Heart right ventricle (tissue), 16 donors: ENCODE results near the gene PCNA. TPM values are rescaled to one million over a fixed set of nuclear protein-coding genes. Genes with fewer than 3 reads are reported as not detected.

Experiments
- ATAC-seq, 8 donors: fragments of 200-7000 bp; cut with Tn5 transposase; one replicate each; pipeline ENCODE4 v1.9.1; 2020; ENCODE audit warnings: mild to moderate bottlenecking in 8 of 8, moderate library complexity in 8 of 8, moderate number of reproducible peaks in 1 of 8
- DNase-seq, 2 donors: peaks; one replicate each; pipeline ENCODE4 v3.0.0-alpha.2; 2020
- H3K27ac ChIP-seq, 10 donors: fragments of 200-600 bp; sonication (generic) in 2 of 10; one replicate each; pipeline versions ENCODE4 v1.5.0 to v1.8.0; 2020 to 2022; ENCODE audit warnings: mild to moderate bottlenecking in 3 of 10
- H3K27me3 ChIP-seq, 7 donors: fragments of 200-600 bp; one replicate each; pipeline ENCODE4 v1.8.0; 2021 to 2022; ENCODE audit warnings: mild to moderate bottlenecking in 2 of 7
- H3K36me3 ChIP-seq, 9 donors: fragments of 200-600 bp; sonication (generic) in 1 of 9; one replicate each; pipeline versions ENCODE4 v1.5.0 to v1.8.0; 2020 to 2022; ENCODE audit warnings: mild to moderate bottlenecking in 2 of 9
- H3K4me1 ChIP-seq, 9 donors: fragments of 200-600 bp; sonication (generic) in 1 of 9; one replicate each; pipeline versions ENCODE4 v1.5.0 to v1.8.0; 2020 to 2022; ENCODE audit warnings: mild to moderate bottlenecking in 4 of 9
- H3K4me3 ChIP-seq, 10 donors: fragments of 200-600 bp; sonication (generic) in 2 of 10; one replicate each; pipeline versions ENCODE4 v1.5.0 to v1.8.0; 2020 to 2022; ENCODE audit warnings: mild to moderate bottlenecking in 7 of 10, moderate library complexity in 2 of 10
- H3K9me3 ChIP-seq, 11 donors: fragments of 200-600 bp in 10 of 11; sonication (generic) in 2 of 11; one replicate each; pipeline versions ENCODE4 v1.5.0 to v1.8.0; 2013 to 2022; ENCODE audit warnings: mild to moderate bottlenecking in 2 of 11, control low read depth in 1 of 11, moderate library complexity in 1 of 11
- WGBS, 2 donors: extraction: QIAGEN DNeasy Blood & Tissue Kit; methylation state at CpG; one replicate each; pipeline ENCODE4 v1.1.7; 2013; ENCODE audit warnings: inconsistent platforms in 1 of 2; 5-methylcytosine and 5-hydroxymethylcytosine counted together
- intact Hi-C, 10 donors: fragments of 100-400 bp; cut with DNase I; formaldehyde crosslinking; loops; one replicate each; pipeline versions ENCODE4 v1.11.1 to v1.14.2; 2022
- polyA plus RNA-seq, 2 donors: library from polyadenylated mRNA; stranded (reverse); fragments of 200-250 nt; gene quantifications; one replicate each; pipeline ENCODE4 v1.2.3, GENCODE V29; 2013
- total RNA-seq, 10 donors: library from RNA; stranded (reverse); fragmentation: NEBNext Ultra II Directional in 3 of 10; extraction: Animal tissue kit (Norgen Biotek cat#: 25700) in 3 of 10; gene quantifications; one replicate each; pipeline versions ENCODE4 v1.2.1 to v1.2.4, GENCODE V29; 2021 to 2023
- TF ChIP-seq, protein P1 (sequence below), 9 donors: fragments of 200-600 bp; sonication (generic) in 2 of 9; IDR thresholded peaks; one replicate each; pipeline versions ENCODE4 v1.5.0 to v1.8.0; 2021 to 2022; ENCODE audit warnings: antibody characterized with exemption in 9 of 9, mild to moderate bottlenecking in 5 of 9, moderate library complexity in 1 of 9
- donor health status: Arrhythmogenic right ventricular cardiomyopathy.
- donor health status: ischemic (EF 13 %, LVEDD 7.1; RV severe dilation, severe dysfunction).
- donor health status: healthy with polysubstance abuse.
- donor health status: DM: no; HTN: yes; CAD: no.
- donor health status: DM: no; HTN: no; CAD: no.
- donor health status: ischemic (EF 25% LVEDD 6.9; RV normal size, moderate dysfunction).
- donor health status: ischemic (EF 25% LVEDD 5.7; RV mildly dilated, moderate dysfunction).
- donor health status: healthy.
- donor health status: DM: yes; HTN: yes; CAD: no.
- donor health status: Ischemic cardiomyopathy.
- donor health status: ischemic (EF 35%, LVEDD 5.7; RV mildly dilated, moderate dysfunction).
- donor health status: nonischemic (EF 11% LVEDD 7.7; RV severe dilation, severe dysfunction).
- donor health status: DM: yes; HTN: yes; CAD: no.
- donor health status: PGD.
- donor health status: ischemic (EF 29% LVEDD 5.4; RV normal size, mild dysfunction).
- donor health status: nonischemic (EF 23%, LVEDD 6.1; RV moderate dilation, normal function).

The PCNA gene
- total and polyA plus RNA-seq, 12 donors: 11.6 to 39.1 (median 21.4) TPM

GRCh38 chr20:5065879-5066383, 53.8 kb downstream of the PCNA start:
- intact Hi-C loops: no loop called here
- TF ChIP-seq, protein P1, sequence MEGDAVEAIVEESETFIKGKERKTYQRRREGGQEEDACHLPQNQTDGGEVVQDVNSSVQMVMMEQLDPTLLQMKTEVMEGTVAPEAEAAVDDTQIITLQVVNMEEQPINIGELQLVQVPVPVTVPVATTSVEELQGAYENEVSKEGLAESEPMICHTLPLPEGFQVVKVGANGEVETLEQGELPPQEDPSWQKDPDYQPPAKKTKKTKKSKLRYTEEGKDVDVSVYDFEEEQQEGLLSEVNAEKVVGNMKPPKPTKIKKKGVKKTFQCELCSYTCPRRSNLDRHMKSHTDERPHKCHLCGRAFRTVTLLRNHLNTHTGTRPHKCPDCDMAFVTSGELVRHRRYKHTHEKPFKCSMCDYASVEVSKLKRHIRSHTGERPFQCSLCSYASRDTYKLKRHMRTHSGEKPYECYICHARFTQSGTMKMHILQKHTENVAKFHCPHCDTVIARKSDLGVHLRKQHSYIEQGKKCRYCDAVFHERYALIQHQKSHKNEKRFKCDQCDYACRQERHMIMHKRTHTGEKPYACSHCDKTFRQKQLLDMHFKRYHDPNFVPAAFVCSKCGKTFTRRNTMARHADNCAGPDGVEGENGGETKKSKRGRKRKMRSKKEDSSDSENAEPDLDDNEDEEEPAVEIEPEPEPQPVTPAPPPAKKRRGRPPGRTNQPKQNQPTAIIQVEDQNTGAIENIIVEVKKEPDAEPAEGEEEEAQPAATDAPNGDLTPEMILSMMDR (IDR thresholded peaks at IDR 0.05): no peak
- Histone ChIP-seq H3K4me1 (peaks cover 0 to 17% (median 0%) of the 10 kb centered on the region in 9 donors), H3K27ac (peak overlapping the region in 1 of 10 donors; percentile 77), H3K9me3 (no peaks in the 10 kb centered on the region), H3K27me3 (no peaks in the 10 kb centered on the region), H3K4me3 (no peak overlapping the region), H3K36me3 (no peaks in the 10 kb centered on the region)
- DNase-seq: peak; percentile 16 to 21
- 89 to 90% methylated on average over 10 of the region's 10 CpGs for WGBS, 2 donors
- peak in 6 of 8 donors; percentile 33 to 87 (median 66) for ATAC-seq

- Histone ChIP-seq H3K27me3 (no peaks in the 10 kb centered on the region), H3K27ac (peak overlapping the region in 1 of 10 donors; percentile 77), H3K4me3 (no peak overlapping the region), H3K9me3 (no peaks in the 10 kb centered on the region), H3K36me3 (no peaks in the 10 kb centered on the region), H3K4me1 (peaks cover 0 to 17% (median 0%) of the 10 kb centered on the region in 9 donors)
- intact Hi-C loops: no loop called here
- ATAC-seq: peak in 2 of 8 donors; percentile 24 to 40
- WGBS, 2 donors: 84 to 85% methylated on average over 7 of the region's 7 CpGs
- no peak for DNase-seq
- TF ChIP-seq, protein P1 (IDR thresholded peaks at IDR 0.05): no peak
Observed at GRCh38 chr20:5065166-5065878, 54.4 kb downstream of the PCNA start.

Other genes with a start within 250 kb of the PCNA start
- 10 to 100 TPM in 1 of 10 donors, 1 to 10 TPM in 9; 6.3 to 12.3 (median 7.5) TPM for gene SLC23A2, start 118.4 kb downstream of the PCNA start, total RNA-seq
- gene SLC23A2, start 118.4 kb downstream of the PCNA start, polyA plus RNA-seq: 1 to 10 TPM; 2.0 to 3.9 TPM
- gene TMEM230, start 6.9 kb downstream of the PCNA start, total RNA-seq: 10 to 100 TPM; 75.2 to 96.4 (median 82.0) TPM
- 100 to 1,000 TPM in 1 of 2 donors, 10 to 100 TPM in 1; 85.9 to 135 TPM for gene TMEM230, start 6.9 kb downstream of the PCNA start, polyA plus RNA-seq
- 100 to 1,000 TPM in 1 of 10 donors, 10 to 100 TPM in 9; 67.5 to 100 (median 85.7) TPM for gene CDS2, start 7.0 kb upstream of the PCNA start, total RNA-seq
- gene CDS2, start 7.0 kb upstream of the PCNA start, polyA plus RNA-seq: 10 to 100 TPM; 16.7 to 23.1 TPM
- not detected for gene PROKR2, start 197.0 kb upstream of the PCNA start, total RNA-seq
- gene PROKR2, start 197.0 kb upstream of the PCNA start, polyA plus RNA-seq: not detected